Forelimb muscle (tissue), 1 donor: Measurements from ENCODE around the gene AFDN. TPM values are rescaled to one million over a fixed set of nuclear protein-coding genes. Genes with fewer than 3 reads are reported as not detected.

Experiments
- DNase-seq: peaks from one replicate; pipeline ENCODE4 v3.0.0-alpha.2; 2013; ENCODE audit warnings: low read depth
- polyA plus RNA-seq: library from polyadenylated mRNA; unstranded; fragments of 120-200 nt; gene quantifications from one replicate; pipeline ENCODE4 v1.2.1, GENCODE V29; 2013; ENCODE audit not compliant: insufficient read length

Gene AFDN
- polyA plus RNA-seq, 1 donor = 45.7 TPM

DNA sequence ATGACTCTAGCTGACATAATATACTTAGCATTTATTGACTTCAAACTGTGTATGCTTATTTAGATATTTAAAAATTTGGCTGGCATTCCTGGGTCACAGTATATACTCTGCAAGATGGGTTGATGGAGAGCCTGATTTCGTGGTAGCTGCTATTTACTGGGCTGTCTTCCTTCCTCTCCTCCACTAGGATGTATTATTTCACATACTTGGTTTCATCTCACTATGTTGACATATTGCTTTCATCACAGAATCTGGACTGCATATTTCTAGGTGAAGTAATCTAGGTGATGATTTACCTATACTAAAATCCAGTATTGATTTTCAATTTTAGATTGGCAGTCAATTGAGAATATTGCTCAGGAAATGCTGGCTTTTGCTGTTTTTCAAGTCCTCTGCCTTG, 15.7 kb downstream of the AFDN start:
- no peak for DNase-seq

DNA sequence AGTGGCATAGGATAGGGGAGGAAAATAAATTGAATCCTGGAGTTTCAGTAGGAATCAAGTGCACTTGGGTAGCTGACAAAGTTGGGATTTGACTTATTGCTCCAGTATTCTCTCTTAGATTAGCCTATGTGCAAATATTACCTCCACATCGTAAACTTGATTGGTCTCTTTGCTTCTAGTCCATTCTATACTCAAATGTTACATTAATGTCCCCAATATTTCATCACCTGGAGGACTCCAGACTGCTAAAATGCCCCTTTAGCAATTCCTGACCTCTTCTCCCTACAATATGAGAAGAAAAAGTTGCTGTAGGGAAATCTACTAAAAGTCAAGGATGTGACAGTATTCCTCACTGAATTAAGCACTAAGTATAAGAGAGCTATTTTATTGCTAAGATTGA, 16.3 kb downstream of the AFDN start:
- DNase-seq = no peak

DNA sequence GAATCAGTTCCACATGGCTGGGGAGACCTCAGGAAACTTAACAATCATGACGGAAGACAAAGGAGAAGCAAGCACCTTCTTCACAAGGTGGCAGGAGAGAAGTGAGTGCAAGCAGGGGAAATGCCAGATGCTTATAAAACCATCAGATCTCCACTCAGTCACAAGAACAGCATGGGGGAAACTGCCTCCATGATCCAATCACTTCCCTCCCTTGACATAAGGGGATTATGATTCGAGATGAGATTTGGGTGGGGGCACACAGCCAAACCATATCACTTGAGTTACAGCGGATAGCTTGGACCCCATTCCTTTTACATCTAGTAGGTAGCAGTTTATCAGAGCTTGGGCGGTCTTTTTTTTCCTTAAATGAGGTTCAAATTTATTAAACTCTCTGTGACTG, 19.1 kb downstream of the AFDN start:
- DNase-seq = no peak

DNA sequence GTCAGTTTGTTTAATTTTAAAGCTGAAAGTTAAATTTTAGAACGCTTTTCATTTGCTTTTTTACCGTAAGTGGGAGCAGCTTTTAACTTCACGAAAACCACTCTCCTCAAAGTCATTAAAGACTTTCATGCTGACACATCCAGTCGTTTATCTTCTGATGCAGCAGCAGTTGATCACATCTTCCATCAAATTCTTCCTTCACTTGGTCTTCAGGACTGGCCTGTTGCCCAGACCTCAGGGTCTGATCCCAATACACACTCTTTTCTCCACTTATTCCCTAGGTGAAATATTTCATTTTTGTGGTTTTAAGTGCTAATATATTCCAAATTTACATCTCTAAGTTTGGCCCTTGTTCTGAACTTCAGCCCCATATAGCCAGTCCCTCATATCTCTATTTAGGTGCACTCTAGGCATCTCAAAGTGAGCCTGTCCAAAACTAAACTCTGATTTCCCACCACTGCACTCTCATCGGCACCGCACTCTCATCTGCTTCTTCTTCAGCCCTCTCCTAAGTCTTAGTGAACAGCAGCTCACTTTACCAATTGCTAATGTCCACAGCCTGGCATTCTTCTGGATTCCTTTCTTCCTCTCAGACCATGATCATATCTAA, 20.4 kb downstream of the AFDN start:
- no peak for DNase-seq

DNA sequence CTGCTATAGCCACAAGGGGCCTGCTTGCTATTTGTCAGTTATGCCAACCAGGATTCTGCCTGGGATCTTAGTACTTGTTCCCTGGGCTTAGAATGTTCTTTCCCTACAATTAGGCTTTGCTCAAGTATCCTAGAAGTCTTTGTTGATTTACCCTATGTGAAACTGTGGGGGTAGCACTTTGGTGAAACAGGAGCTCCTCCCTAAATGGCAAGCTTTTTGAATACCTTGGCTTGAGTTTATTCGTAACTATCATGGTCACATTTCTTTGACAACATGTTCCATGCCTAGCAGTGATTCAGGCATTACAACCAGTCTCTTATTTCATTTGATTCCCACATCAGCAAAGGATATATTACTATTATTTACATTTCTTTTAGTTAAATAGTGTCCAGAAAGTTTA, 21.2 kb downstream of the AFDN start:
- DNase-seq = no peak

DNA sequence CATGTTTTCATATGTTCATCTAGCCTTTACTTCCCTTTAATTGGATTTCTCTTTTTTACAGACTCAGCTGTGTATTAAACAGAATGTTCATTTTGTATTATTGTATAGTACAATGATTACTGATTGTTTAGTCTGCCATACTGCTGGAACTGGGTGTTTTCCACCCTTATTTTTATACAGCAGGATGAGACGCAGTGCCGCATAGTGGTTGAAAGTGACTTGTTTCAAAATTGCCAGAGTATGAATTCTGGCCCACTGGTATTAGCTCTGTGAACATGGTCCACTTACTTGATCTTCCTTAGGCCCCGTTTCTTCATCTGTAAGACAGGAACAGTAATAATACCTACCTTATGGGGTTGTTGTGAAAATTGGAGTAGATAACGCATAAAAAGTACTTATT, 22.1 kb downstream of the AFDN start:
- DNase-seq = no peak

DNA sequence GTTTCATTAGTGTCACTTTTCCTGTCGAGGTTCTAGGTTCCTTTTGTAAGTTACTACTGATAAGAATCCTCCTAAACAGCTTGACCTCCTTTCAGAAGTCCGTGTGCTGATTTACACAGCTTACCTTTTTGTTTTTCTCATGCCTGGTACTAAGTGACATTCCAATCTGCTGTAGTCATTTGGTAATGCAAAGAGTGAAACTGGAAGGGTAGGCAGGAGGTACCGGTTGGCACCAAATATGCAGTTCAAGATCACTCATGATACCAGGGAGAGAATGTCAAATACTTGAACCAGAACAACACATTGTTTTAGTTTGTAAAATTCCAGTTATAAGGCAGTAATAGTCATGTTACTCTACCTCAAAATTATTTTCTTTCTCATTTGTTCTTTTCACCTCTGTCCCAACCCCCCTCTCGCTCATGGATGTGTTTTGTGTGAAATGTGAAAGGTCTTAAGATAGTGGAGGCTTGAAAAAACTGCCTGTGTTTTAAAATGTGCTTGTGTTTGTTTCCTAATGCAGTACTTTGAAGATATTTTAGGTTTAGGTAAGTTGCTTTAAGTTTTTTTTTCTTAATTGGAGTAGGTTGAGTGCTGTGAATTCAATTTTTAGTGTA, 23.2 kb downstream of the AFDN start:
- DNase-seq = no peak

DNA sequence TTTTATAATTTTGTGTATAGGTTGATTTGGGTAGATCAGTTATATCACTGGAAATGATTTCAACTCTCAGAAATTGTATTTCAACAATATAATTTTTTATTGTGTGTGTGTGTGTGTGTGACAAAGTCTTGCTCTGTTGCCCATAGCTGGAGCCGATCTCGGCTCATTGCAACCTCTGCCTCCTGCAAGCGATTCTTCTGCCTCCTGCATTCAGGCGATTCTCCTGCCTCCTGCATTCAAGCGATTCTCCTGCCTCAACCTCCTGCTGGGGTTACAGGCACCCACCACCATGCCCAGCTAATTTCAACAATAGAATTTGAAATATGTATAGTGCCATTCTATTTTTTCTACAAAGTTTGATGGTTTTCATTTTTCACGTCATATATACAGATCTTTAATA, 24.1 kb downstream of the AFDN start:
- no peak for DNase-seq

DNA sequence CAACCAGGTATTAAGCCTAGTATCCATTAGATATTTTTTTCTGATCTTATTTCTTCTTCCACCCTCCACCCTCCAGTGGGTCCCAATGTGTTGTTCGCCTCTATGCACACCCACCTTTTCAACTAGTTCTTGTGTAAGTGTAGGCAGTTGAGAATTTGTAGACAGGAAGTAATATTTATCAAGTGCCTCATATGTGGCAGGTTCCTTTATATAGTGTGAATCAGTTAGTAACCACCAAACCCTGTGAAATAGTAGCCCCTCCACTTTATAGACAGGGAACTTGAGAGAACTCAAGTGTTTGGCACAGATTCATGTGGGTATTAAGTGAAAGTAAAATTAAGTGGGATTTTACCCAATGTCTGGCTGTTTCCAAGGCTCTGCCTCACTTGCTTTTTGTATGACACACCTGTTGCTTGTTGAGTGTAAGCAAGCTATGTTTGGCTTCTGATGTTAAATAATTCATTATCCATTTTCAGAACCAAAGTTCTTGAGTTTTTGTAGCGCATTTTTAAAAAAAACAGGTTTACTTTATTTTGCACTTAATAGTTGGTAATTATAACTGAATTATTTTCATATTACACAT, 24.8 kb downstream of the AFDN start:
- no peak for DNase-seq

DNA sequence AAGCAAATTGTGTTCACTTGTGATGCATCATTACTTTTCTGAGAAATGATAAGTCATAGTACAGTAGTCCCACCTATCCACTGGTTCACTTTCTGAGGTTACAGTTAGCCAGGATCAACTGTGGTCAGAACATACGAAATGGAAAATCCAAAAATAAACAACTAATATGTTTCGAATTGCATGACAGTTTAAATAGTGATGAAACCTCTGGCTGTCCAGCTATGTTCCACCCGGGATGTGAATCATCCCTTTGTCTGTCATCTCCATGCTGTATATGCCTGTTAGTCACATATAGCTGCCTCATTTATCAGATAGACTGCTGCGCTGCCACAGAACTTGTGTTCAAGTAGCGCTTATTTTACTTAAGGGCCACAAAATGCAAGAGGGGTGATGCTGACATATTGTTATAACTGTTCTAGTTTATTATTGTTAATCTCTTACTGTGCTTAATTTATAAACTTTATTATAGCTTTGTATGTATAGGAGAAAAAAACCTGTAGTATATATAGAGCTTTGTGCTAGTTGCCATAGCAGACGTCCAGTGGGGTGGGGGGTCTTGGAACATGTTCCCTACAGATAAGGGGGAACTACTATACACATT, 29.2 kb downstream of the AFDN start:
- no peak for DNase-seq

DNA sequence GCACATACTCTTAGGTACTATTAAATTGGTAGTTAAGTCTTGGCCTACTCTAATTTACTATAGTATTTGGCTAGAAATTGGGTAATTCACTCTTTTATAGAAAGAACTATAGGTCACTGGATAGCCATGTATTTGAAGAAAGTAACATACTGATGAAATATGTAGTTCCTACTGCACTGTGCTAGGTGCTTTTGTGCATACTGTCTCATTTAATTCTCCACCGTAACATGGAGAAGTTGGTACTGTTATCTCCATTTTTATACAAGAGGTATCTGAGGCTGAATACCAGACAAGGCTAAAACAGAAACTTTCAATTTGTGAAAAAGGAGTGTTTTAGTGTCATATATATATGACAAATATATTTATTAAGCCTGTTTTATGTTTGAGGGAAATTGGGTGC, 29.8 kb downstream of the AFDN start:
- no peak for DNase-seq

DNA sequence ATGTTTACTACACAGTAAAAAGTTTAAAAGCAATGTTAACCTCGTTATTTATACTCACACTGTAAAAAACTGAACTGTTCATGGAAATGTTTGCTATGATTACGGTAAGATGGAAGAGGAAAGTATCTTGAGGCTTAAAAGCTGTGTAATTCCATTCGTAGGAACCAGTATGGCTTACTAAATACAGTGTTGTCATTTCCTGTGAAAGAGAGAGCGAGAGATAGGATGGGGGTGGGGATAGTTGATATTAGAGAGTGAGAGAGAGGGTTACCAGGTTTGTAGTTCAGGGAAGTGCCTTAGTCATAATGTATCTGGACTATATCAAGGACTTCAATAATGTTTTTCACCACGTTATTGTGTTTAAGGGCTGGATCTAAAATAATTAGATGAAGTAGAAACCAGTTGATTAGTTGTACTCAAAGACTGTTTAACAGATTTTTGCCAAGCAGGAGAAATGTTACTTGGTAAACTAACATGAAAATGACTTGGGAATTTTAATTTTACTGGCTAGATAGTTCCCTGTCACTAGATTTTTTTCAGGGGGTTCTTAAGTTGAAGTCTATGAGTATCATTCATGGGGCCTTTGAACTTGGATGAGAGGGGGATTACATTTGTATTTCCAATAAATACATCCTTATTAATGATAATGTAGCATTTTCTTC, 30.4 kb downstream of the AFDN start:
- DNase-seq = no peak

DNA sequence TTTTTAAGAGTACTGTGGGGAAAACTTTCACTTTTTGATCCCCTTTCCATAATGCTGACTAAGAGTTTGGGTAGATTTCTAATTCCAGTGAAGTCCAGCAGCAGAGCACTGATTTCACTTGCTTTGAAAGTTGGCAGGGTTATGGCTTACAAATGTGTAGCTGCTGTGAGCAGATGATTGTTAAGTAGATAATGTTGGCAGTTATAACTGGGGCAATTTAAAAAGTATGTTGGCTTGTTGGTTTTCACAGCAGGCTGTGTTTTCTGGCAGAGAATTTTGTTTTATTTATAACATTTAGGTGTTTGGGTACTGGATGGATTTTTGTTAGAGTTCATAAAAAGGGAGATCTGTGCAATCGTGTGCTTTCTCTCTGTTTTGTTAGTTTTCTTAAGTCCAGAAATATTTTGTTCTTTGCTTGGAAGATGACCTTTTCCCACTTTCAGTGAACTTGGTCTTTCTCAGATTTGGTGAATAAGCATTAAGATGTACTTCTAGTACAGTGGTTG, 31.4 kb downstream of the AFDN start:
- no peak for DNase-seq

DNA sequence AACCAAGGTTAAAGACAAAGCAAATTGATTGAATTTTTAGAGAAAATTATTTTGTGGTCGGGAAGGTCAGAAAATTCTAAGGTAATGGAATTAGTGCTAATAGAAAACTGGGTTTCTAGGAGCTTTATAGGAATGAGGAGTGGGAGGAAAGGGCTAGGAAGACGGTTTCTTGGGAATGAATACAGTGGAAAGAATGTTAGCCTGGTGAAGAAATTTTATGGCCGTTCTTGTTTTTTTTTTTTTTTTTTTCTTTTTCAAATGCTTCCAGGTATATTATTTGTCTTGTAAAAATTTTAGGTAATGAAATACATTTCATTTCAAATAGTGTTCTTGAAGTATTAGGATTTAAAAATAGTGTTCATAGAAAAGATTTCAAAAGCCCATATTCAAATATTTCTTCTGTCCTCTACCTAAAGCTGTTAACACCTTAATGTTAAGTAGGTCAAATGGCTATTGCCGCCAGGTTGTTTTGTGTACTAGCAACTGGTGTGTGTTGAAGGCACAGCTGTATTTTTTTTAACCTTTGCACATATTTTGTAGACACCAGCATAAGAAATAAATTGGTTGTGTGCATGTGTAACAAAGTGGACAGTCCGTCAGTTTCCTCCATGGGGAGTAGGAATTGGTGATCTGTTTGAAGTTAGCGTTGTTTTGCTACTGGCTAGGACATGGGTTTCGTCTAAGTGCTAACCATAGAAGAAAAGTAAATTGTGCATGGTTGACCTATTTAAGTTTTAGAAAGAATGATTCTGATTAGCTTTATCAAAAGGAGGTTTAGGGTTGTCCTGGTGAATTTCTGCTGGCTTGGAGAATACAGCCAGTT, 32.3 kb downstream of the AFDN start:
- no peak for DNase-seq

DNA sequence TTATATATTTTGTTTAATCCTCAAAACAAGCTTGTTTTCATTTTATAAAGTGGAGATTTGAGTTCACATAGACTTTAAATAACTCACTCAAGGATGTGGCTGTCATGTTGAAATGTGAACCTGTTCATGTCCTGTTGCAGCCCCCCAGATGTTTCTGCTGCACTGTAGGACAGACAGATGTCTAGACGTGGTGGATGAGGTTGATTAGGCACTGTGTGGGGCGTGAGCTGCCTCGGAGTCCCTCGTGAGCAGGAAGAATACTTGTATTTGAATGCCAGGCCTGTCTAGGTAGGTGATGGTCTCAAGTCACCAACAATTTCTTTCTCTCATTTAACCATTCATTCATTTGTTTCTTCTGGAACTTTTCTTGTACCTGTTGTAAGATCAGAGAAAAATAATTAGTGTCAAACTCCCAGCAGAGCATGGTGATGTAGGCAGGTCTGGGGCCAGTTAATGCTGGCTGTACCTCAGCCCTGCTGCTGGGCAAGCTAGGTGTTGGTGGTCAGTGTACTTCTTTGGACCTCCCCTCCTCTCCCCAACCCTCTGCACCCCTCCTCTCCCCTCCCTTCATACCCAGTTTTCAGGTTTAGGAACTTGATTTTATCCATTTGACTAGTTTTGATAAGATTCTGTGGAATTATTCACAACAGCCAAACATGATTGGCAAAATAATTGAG, 34.0 kb downstream of the AFDN start:
- no peak for DNase-seq

DNA sequence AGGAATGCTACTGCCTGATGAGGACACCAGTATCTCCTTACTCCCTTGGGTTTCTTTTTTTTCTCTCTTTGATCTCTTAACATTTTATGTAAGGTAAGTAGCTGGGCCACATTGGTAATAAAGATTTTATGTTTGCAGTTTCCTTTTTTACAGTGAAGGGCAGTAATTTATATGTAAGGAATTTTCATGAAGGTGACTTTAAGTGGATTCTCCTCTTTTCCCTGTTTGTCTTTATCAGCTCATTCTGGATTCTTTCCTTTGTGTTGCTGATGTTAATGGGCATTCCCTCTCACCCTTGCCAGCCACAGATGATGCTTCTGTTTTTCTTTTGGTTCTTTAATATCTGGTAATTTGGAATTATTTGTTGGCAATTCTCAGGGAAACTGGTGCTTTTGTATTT, 34.7 kb downstream of the AFDN start:
- DNase-seq = no peak

DNA sequence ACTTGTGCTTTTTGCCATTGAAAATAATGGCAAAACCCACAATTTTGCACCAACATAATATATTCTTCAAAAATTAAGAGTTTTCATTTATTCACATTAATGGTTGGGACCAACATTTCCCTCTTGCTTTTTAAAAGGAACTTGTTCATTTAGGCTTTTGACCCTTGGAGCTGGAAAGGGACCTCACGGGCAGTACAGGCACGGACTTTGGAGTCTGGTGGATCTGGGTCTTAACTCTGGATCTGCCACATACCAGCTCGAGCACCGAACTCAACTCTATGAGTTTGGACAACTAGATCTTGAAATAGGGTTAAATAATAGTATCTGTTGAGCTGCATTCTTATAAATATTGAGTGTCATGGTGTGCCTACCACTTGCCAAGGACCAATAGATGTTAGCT, 37.2 kb downstream of the AFDN start:
- DNase-seq = no peak

DNA sequence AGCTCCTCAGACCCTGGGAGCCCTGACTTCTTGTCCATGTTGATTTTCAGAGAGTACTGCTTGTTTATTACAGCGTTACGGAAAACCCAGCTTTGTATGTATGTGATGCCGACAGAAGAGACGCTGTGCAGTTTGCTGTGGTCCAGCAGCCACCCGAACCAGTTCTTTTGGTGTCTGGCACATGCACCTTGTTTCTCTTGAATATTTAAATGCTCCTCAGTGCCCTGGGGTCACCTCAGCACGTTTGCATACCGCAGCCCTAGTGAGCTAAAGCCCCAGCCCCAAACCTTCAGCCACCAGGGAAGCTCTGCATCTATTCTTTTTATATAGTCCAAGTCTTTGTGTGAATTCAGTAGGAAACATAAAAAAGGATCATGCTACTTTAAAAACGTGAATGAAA, 39.9 kb downstream of the AFDN start:
- DNase-seq = no peak

DNA sequence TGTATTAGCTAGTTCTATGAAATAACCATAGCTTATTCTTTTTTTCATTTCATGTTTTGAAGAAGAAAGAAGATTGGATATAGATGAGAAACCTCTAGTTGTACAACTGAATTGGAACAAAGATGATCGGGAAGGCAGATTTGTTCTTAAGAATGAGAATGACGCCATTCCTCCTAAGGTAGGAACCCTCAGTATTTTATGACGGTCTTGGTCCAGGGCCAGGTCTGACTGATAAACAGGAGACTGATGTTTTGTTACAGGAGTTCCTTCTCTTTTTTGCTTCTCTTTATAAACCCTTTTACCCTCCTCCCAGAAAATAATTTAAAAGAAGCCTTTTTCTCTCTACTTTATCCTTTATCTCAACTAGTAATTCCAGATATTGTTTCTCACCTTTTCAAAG, 43.6 kb downstream of the AFDN start:
- DNase-seq = no peak

DNA sequence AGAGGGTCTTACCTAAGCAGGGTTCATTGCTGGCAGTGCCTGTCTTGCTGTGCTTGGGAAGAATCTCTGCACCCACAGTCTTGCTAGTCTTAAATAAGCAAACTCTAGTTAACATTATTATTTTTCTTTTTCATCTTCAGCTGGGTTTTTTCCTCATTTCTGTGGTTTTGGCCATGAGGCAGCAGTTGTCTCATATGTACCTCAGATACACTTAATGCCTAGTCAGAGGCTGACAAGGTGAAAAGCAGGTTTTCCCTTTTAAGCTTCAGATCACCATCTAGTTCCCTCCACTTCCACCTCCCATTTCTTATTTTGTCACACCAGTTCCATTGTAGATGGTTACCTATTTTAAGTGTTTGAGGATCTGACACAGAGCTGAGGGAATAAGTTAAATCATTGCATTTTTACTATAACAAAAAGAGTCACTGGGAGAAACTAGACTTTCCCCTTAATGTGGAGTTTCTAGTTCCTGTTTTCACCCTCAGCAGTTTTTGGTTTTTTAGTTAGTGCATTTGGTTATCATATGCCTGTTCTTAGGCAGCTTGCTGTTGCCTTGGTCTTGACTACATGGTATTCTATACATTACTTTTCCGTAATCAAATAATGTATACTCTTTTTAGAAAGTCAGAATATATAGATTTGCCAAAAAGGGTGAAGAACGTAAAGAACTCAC, 46.0 kb downstream of the AFDN start:
- DNase-seq = no peak
